ENCODE results near the gene TMEM259. TPM values are rescaled to one million over a fixed set of nuclear protein-coding genes. Genes with fewer than 3 reads are reported as not detected.
A peak's percentile ranks its signal among the peaks of the same experiment; 100 is the strongest.

The TMEM259 gene
- total RNA-seq, 1 experiment from 2014 or later, result 202 TPM

GRCh38 chr19:1069009-1069779 lies 48.3 kb upstream of the TMEM259 start:
- ChIA-PET CTCF (no interaction called here), RAD21 (ENCODE audit: low non-redundant PET in 1 of 2, low total read pairs in 2 of 2, uncharacterized antibody in 2 of 2, unreplicated experiment in 2 of 2) (no interaction called here), POLR2A (interaction anchor here (0.6 kb wide), 1 partner anchor 35 kb away, joined by 3 read pairs; the partner anchor contains the start of gene GPX4)
- H3K27ac ChIP-seq (ENCODE audit: low read depth, low read length), result peak overlapping the region; percentile 58; the same call in 1 of the 2 replicates
- ATAC-seq, result no peak
- no peak overlapping the region for H3K4me2 ChIP-seq (ENCODE audit: low read length)
- intact Hi-C loops (cut with micrococcal nuclease), result no loop called here
- H2AFZ ChIP-seq (ENCODE audit: low read depth, low read length, poor library complexity, severe bottlenecking), result no peak overlapping the region
- BruUV-seq (replicated peaks), result no TSS peak
- H3K79me2 ChIP-seq (ENCODE audit: insufficient read depth, low read length), result peaks cover 26% of the 10 kb centered on the region; the same call in 1 of the 2 replicates
- H3K9me2 ChIP-seq (ENCODE audit: insufficient read depth), result no peaks in the 10 kb centered on the region
- TF ChIP-seq ZNF274 (IDR thresholded peaks at IDR 0.05; ENCODE audit: low read depth, low read length), result no peak
- TF ChIP-seq SP1 (IDR thresholded peaks at IDR 0.05; ENCODE audit: low read depth), result no peak
- no peak for TF ChIP-seq TCF7L2 (IDR thresholded peaks at IDR 0.05; ENCODE audit: borderline replicate concordance, extremely low read depth, insufficient read depth, insufficient read length)
- TF ChIP-seq ZBTB33 (IDR thresholded peaks at IDR 0.05; ENCODE audit: extremely low read depth, insufficient replicate concordance, low read length), result no peak
- TF ChIP-seq RAD21 (IDR thresholded peaks at IDR 0.05; ENCODE audit: low read depth), result no peak
- TF ChIP-seq POLR2A (IDR thresholded peaks at IDR 0.05; ENCODE audit: borderline replicate concordance, extremely low read depth, insufficient read depth, insufficient read length), result no peak
- TF ChIP-seq SRF (IDR thresholded peaks at IDR 0.05; ENCODE audit: low read depth), result no peak
- TF ChIP-seq YY1 (IDR thresholded peaks at IDR 0.05; ENCODE audit: extremely low read depth, insufficient replicate concordance, low read depth, low read length), result no peak
- TF ChIP-seq CTCF (IDR thresholded peaks at IDR 0.05 in 2 of 3, conservative IDR thresholded peaks at IDR 0.05 in 1 of 3; ENCODE audit: borderline replicate concordance in 1 of 3, insufficient read depth in 1 of 3, low read depth in 2 of 3, low read length in 2 of 3), result no peak
- H3K4me3 ChIP-seq (replicated peaks in 1 of 2; ENCODE audit: low read depth in 1 of 2, low read length in 2 of 2), result no peak overlapping the region
- H3K9ac ChIP-seq (ENCODE audit: low read length), result no peak overlapping the region
- no peaks in the 10 kb centered on the region for H4K20me1 ChIP-seq (ENCODE audit: insufficient read depth)
- peaks cover 0 to 3% of the 10 kb centered on the region in 2 experiments; a peak in 1 of 4 replicates for H3K36me3 ChIP-seq (ENCODE audit: control insufficient read depth in 1 of 2, insufficient read depth in 2 of 2, low read length in 2 of 2)
- DNase-seq (ENCODE audit: low read depth, low spot score), result no peak
- no peaks in the 10 kb centered on the region for H3K9me3 ChIP-seq (ENCODE audit: control insufficient read depth in 1 of 2, insufficient read depth in 1 of 2, low read depth in 1 of 2, low read length in 2 of 2)
- H3K27me3 ChIP-seq (ENCODE audit: insufficient read depth, low read length), result no peaks in the 10 kb centered on the region
- peaks cover 23 to 56% of the 10 kb centered on the region in 2 experiments for H3K4me1 ChIP-seq (ENCODE audit: control insufficient read depth in 1 of 2, insufficient read depth in 2 of 2, low read length in 2 of 2)

Measured in HCT116 (cell line).